GM18858 (cell line): ENCODE data around the gene CCL27.

Experiments used
- ATAC-seq: cut with Tn5 transposase; IDR thresholded peaks from one replicate; pipeline ENCODE4 v1.9.1; 2021; ENCODE audit not compliant: unreplicated experiment

CCL27 gene

DNA sequence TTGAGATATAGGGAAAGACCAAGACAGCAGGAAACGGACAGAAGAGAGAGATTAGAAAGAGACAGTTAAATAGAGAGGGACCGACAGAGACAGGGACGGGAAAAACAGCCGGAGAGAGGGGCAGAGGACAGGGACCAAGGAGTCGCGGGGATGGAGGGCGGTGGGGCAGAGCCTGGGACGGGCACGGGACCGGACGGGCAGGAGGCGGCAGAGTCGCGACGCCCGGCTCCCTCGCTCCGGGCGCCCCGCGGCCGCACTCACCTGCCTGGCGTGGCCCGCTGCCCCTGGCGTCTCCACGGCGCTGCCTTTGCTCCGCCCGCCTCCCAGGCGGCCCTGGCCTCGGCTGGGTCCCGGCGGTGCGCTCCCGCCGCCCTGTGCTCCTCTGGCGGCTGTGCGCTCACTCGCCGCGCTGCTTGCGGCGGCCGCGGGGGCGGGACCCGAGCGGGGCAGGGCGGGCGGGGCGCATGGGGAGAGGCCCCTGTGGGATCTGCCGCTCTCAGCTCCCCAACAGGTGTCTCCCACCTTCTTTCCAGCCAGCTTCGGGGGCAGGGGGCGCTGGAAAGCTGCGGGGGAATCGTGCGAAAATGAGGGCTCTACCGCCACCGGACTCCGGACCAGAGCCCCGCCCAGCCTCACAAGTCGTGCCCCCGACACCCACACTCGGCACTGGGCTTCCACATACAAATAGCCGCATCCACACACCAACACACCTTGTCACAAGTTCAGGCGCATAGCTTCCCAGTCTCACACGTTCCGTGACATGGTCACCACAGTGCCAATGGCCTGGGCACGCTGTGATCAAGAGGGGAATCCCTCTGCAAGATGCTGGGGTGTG is 33.6 kb downstream of the CCL27 start, which contains the start of gene ARID3C:
Gene ARID3C (minus strand): TSS at position 411 of the 835 bp plus-strand sequence. CDS start 1,052 bp downstream, outside the sequence.
- no peak for ATAC-seq

DNA sequence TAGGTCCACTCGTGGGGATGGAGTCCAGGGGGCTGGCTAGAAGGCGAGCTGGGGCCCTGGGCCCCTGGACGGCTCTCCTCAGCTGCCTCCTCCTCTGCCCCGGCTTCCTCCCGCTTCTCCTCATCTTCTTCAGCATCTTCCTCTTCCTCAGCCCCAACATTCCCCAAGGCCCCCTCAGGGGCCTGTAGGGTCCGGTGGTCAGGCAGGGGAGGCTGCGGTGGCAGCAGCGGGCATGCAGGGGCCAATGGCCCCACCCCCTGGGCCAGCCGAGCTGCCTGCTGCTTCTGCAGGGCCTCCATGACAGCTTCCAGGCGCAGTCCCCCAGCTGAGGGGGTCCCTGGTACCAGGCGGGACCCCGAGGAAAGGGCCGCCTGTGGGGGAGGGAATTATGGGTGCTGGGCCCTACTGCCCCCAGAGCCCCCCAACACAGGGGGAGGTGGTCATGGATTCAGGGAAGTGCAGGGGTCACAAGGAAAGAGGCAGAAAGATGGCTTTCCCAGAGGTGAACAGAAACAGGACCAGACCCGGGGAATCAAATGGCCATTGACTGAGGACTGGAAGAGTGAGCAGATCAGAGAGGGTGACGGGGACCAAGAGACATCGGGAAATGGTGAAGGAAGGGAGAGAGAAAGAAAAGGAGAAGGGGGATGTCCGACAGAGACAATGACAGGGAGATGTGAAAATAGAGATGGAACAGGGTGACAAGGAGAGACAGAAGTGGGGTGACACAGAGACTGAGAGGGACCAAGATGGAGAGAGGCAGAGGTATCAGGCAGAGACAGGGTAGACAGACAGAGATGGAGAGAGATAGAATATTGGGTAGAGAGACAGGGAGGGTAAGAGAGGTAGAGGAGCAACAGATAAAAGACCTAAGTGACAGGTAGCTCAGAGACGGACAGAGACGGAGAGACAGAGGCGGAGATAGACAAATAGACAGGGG is 34.5 kb downstream of the CCL27 start:
- ATAC-seq: no peak

DNA sequence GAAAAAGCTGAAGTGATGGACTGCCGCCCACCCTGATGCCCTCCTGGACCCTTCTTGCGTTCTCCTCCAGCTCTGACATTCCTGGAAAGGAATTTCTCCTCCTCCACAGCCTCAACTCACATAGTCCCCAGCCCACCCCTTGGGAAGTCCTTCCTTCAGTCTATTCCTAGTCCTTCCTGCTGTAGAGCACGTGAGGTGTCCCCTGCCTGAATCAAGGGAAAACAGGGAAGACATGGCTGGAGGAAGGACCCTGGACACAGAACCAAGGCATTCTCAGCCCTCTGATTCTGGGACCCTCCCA is 37.3 kb downstream of the CCL27 start:
- no peak for ATAC-seq

DNA sequence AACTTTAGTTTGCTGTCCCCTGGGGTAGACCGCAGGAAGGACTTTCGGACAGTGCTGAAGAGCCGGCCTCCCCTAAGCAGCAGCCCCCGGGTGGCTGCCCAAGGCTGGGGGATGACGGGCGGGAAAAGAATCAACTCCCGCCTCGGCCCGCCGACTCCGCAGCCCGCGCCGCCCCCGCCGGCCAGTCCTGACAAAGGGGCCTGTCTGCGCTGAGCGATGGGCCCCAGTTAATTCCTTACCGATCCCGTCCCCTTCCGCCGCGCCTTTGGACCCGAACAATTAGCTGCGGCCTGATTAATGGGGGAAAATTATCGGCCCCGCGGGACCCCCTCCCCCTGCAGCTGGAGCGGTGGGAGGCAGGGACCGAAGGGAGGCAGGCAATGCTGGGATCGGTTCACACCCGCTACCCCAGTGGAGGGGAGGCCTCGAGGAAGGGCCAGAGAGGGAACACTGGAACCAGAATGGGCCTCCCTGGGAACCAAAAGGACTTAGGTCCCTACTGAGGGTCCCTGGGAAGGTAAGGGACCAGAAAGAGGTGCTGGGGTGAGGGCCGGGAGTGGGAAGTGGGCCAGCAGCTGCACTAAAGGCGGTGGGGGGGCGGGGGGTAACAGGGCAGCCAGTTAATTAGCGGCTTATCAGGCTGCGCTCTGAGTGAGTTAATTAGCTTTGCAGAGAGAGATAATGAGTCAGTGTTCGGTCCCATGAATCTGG is 37.8 kb downstream of the CCL27 start:
- no peak for ATAC-seq

DNA sequence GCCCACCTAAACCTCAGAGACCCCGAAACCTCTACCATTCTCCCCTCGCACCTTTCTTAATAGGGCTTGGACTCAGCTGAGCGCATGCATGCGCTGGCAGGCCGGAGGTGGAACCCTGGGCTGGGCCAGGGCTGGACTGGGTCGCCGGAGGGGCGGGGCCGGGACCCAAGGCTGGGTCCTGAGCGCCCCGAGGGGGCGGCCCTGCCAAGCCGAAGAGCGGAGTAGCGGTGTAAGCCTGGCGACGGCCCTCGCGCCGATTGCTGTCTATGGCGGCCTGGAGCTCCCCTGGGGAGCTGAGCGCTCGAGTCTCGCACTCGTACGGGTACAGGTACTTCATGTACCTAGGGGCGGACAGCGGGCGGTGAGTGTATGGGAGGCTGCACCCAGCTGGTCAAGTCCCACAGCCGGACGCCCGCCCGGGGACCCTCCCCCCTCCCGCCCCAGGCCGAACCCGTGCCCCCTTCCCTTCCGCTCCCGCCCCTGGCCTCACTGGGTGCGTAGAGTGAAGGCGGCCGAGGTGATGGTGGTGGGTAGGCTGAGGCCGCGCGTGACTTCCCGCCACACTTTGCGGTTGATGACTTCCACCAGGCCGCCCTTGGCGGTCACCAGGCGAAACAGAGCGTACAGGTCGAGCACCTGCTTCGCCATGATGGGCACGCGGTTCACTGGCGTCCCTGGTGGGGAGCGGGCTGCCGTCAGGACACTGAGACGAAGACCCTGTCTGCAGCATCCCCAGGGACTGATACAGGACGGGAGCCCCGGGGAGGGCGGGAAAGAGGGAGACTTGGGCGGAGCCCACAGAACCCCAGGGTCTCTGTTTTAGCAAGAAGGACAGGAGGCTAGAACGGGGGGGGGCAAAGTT is 38.9 kb downstream of the CCL27 start:
- no peak for ATAC-seq

DNA sequence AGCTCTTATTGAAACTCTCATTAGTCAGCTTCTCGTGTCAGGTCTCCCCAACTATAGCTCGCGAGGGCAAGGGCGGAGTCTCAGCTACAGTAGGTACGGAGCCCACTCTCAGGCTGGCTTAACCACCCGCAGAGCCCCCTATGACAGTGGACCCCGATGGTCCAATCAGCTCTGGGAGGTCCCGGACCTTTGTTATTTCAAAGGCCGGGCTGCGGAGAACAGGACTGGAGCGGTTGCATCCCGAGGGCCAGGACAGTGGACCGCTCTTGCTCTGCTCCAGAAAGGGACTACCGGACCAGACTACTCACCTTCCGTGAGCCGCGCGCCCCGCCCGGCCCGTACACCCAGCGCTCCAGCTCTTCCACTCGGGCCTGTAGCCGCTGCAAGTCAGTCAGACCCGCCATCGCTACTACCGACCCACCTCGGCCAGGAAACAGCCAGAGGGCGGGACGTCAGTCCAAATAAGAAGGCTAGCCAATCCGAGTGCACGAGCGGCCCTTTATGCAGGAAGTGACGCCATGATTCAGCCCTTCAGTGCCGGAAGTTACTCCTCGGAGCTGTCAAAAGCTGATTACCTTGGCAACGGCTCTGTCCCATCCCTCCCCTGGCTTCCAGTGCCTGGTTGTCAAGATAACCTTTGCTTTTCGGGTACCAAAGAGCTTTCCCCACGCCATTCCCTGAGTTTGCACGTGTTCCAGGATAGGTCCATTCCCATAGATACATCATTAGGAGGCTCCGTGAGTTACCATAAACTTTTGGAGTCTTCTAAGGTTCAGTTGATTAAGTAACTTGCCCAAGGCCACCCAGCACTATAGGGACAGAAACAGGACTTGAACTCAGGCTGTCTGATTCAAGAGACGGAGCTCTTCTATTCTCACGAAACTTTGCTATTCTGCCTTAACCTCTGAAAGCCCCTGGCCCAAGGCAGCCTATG is 42.1 kb downstream of the CCL27 start, which contains the start of gene DCTN3:
Gene DCTN3 (minus strand): TSS at position 435 of the 934 bp plus-strand sequence. CDS start 31 bp downstream, at position 404.
- ATAC-seq: peak; percentile 95

DNA sequence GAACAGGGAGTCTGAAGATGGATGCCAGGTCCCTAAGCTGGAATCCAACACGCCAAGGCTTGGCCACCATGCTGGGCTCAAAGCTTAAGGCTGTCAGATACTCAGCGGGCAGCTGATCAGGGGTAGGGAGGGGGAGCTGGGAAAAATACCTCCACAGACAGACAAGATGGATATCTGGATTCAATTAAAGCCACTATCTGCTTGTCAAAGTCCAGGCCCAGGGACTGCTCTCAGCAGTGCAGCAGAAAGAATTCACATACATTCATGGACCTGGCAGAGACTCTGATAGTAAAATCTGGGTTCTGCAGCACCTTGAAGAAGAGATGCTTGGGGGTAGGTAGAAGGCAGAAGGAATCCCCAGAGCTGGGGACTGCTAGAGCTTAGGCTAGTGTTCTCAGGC is 47.3 kb downstream of the CCL27 start:
- ATAC-seq: no peak

DNA sequence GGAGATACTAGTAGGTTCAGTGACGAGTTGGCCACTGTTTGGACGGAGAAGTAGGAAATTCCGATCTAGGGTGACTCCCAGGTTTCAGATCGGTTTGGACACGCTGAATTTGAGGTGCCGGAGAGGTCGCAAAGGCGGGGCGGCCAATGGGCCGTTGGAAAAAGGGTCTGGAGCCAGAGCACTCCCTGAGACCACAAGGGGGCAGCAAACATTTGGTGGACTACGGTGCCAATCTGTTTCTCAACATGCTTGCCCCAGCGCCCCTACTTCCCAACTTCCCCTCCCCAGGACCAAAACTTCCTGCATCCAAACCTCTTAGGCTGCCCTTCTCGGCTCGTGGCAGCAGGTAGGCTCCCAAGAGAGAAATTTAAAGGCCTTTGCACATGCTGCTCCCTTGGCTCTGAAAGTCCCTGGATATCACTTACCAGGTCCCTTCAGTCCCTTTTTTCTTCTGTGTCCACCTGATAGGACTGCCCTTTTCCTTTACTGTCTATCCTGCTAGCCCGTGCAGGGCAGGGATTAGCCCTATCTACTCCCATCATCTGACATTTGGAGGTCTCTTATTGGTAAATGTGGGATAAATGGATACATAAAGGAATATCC is 49.6 kb downstream of the CCL27 start:
- ATAC-seq: no peak
